NCI-H1092 (cell line): Measurements from ENCODE around the gene CSTB.
"Not testable (repeated sequence)": the region's sequence is repeated elsewhere in the genome, so short reads cannot be mapped to it uniquely, and the experiment has no call there.

Source experiments
- DNase-seq: peaks from one replicate; lab custom pipeline; 2025; lab: John Stamatoyannopoulos, UW

The CSTB gene

GRCh38 chr21:43775795-43776430 is at the start of gene CSTB:
Gene CSTB, minus strand, starts transcription at chr21:43776308. Its CDS starts 39 bp downstream, at chr21:43776269.
- peak; percentile 64 for DNase-seq

GRCh38 chr21:43825242-43825935 is 49.3 kb upstream of the CSTB start:
- no peak for DNase-seq

DNA sequence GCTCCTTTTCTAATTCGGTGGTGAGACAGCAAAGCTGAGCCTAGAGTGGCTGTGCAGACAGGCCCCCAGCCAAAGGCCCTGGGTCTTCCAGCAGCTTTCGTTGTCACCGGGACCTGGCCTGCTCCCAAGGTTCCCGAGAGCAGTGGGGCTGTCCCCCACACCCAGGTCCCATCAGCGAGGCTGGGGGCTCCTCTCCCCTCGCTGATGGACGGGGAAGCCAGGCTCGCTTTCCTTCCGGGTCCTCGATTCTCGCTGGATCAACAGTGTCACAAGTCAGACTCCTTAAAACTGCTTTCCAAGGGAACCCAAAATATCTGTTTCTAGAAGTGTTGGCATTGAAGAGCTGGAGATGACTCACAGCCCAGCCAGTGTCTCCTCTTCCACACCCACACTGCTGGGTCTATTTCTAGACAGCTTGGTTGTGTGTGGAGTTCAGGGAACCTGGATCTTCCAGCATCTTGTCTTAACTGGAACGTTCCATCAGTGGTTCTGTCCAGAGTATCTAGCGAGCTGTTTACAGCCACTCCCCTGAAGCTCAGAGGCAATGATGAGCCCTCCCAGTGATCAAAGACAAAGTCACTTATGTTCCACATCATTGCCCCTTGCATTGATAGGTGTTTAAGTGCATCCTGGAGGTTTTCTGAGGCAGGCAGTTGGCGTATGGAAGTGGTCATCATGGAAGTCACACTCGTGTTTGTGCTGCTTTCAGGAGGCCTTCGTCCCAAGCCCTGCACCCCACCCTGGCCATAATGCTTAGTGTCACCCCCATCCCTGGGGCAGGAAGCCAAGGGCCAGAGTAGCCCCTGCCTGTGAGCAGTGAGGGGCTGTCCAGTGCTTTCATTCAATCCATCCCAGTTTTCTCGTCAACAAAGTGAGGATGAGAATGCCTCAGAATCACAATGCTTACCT is 48.5 kb upstream of the CSTB start:
- DNase-seq = no peak

GRCh38 chr21:43822741-43823140 is 46.6 kb upstream of the CSTB start:
- not testable (repeated sequence) for DNase-seq

DNA sequence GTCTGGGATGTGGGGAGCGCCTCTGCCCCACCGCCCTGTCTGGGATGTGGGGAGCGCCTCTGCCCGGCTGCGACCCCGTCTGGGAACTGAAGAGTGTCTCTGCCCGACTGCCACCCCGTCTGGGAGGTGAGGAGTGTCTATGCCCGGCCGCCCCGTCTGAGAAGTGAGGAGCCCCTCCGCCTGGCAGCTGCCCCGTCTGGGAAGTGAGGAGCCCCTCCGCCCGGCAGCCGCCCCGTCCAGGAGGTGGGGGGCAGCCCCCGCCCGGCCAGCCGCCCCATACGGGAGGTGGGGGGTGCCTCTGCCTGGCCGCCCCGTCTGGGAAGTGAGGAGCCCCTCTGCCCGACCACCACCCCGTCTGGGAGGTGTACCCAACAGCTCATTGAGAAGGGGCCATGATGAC is 46.1 kb upstream of the CSTB start:
- DNase-seq = not testable (repeated sequence)

DNA sequence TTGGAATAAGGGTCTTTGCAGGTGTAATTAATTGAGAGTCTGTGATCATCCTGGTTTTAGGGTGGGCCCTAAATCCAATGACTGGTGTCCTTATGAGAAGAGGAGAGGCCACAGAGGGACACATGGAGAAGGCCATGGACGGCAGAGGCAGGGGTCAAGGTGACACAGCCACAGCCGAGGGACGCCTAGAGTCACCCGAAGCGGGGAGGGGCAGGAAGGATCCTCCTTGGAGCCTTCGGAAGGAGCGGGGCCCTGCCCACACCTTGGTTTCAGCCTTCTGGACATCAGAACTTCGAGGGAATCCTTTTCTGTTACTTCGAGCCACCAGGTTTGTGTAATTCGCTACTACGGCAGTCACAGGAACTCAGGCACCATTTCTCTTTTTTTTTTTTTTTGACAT is 44.4 kb upstream of the CSTB start:
- no peak for DNase-seq

DNA sequence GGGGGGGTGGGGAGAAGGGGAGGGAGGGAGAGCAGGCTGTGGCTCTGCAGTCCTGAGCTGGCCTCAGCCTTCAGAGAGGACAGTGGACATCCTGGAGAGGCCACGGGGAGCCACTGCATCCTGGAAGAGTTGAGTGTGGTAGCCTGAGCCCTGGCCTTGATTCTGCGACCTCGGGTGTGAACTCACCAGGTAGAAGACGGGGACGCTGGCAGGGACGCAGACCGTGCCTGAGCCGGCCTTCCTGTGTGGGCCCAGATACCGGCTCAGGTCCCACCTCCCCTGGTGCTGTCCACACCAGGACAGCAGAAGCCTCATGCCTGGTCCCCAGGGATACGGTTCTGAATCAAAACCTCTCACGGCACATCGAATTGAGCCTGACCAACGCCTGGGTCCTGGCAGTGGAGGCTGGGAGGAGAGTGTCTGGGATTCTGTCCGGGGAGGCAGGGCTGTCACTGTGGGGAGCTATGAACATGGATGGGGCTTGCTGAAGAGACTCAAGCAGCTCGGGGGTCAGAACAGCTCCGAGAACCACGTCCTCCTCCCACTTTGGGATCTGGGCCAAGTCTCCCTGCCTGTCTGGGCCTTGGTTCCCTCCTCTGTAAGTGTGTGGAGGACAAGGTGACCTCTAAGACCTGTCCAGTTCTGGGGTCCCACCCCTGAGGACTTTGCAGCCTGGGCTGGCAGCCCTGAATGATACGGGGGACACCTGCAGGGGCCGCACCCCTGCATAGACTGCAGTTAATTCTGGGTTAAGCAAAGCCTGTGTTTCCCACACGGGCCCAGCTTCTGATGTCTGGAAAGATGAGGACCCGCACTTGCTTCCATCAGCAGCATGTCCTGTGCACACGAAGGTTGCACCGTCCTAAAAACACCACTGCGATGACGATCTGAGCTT is 43.6 kb upstream of the CSTB start:
- no peak for DNase-seq

DNA sequence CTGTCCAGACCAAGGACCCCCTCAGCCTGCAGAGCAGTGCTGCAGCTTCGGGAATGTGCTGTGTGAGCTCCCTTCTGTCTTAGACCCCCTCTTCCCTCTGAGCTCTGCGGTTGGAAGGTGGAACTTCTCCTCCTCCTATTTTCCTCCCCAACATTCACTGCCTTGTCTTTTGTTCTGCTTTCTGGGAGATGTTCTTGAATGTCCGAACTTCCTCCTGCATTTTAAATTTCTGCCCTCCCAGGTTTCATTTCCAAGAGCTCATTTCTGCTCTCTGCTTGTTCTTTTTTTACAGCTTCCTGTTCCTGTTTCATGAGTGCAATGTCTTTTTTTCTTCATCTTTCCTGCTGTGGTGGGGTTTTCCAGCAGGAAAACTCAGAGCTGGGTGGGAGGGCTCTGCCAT is 42.6 kb upstream of the CSTB start:
- DNase-seq = no peak

DNA sequence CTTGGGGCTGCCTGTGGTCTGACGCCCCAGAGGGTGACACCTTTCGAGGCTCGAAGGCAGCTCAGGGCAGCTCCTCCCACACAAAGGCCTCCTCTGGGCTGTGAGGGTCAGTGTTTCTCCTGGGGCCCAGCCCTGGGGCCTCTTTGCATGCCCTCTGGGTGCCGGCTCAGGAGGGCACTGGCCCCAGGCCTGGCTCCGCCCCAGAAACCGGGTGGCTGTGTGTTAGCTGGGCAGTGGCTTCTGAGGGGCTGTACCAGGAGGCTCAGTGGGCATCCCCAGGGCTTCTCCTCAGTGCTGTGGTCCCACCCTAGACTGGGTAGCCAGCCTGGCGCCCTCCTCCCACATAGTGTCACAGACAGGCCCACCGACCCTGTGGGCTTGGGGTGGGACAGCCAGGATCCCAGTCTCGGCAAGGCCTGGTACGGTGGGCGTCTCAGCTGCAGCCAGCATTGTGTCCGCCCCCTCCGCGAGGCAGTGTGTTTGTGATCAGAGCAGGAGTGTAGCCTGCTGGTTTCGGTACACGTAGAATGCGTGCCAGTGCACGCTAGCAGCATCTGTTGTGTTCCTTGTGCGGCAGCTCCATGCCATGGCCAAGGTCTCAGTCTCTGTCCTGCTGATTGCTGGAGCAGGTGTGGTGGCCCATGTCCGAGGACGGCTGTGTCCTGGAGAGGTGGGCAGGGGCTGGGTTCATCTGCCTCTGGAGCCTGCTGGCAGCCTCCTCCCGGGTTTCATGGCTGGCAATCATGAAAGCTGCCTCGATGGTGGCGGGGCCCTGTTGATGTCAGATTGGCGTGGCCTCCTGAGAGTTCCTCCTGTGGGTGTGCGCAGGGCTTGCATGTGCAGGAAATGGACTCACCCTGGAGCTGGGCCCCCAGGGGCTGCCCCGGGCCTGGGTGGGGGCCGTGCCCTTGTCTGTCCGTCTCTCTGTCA is 41.3 kb upstream of the CSTB start:
- DNase-seq = no peak

GRCh38 chr21:43816611-43817071 is 40.5 kb upstream of the CSTB start:
- no peak for DNase-seq

GRCh38 chr21:43815991-43816390 is 39.9 kb upstream of the CSTB start:
- DNase-seq = no peak

DNA sequence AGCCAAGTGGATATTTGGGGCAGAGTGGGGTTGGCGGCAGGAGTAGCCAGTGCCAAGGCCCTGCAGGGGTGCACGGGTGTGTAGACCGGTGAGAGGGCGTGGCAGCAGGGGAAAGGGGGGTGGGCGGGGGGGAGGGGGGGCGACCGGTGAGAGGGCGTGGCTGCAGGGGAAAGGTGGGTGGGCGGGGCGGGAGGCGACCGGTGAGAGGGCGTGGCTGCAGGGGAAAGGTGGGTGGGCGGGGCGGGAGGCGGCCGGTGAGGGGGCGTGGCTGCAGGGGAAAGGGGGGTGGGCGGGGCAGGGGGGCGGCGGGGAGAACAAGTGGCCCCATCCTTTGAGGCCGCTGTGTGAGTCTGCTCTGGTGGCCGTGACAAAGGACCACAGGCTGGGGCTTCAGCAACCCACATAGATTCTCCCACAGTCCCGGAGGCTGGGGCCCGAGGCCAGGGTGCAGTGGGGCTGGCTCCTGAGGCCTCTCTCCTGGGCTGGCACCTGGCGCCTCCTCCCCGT is 39.1 kb upstream of the CSTB start:
- DNase-seq = no peak

DNA sequence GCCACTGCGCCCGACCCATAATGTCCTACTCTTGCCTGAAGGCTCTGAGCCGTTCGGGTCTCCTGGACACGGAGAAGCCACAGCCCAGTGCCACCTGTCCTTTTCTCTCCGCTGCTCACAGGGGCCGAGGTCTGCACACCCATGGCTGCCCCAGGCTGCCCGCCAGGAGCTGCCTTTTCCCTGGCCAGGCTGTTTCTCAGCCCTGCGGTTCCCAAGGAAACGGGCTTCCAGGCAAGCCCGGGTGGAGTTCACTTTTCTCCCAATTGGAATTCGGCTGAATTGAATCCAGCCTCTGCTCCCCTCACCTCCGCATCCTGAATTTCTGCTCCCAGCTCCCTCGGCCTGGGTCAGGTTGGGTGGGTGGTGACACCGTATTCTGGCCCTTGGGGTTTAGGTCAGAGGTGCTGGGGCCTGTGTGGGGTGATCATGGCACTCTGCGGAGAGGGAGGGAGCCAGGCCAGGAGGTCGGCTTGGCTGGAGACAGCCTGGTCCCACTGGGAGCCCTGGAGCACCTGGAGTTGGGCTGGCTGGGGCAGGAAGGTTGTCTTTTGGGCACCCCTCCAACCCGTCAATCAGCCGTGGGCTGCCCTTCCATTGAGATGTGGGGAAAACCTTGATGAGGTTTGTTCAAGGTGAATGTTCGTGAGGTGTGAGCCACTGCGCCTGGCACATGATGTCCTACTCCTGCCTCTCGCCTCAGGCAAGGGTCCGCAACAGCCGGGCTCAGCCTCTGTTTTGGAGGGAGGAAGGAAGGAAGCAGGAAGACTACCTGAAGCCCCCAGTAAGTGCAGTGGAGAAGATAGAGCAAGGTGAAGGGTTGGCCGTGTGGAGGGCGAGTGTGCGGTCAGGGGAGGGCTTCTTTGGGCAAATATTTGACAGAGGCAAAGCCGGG is 38.4 kb upstream of the CSTB start:
- DNase-seq = no peak

DNA sequence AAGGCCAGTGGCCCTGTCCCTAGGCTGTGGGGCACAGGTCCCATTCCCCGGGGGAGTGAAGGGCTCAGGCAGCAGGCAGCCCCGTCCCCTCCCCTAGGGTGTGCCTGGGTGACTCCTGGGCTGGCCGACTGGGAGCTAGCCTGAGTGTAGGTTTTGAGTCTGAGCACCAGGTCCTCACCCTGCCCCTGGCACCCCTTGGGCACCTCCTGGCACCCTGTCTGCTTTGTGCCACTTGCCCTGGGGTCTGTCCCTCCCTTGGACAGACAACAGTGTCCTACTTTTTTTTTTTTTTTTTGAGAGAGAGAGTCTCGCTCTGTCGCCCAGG is 37.5 kb upstream of the CSTB start:
- DNase-seq = no peak

- no peak for DNase-seq
Observed at GRCh38 chr21:43812957-43813655, 37.0 kb upstream of the CSTB start.

GRCh38 chr21:43812139-43812821 is 36.2 kb upstream of the CSTB start:
- DNase-seq = no peak

DNA sequence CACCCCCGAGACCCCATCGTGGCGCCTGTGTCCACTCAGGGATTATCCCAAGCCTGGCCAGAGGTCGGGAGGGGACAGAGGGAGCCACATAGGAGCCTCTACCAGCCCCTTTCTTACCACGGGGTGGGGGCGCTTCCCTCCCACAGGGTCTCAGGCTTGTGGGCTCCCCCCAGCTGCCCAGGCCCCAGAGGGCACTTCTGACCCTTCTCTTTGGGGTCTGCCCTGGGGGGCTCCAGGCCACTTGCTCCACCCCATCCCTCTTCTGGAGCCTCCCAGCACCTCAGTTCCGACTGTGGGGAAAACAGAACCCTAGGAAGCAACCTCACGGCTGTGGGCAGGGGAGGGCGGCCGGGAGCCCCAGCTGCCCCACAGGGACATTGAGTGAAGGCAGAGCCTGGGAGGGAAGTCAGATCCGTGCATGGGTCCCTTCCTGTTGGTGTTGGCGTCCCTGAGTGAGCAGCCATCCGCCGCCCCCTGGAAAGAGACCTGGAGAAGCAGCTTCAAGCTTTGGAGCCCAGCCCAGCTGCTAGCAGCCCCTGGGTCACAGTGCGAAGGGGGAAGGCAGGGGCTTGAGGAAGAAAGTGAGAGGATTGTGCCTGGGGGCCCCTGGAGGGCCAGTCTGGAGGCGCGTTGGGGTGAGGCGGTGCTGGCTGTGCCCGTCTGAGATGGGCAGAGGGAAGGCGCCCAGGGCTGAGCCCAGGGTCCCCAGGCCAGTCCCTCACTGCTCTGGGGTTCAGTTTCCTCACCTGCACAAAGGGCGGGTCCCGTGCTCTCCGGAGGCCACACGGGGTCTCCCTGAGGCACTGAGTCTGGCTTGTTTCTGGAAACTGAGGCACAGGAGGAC is 35.4 kb upstream of the CSTB start:
- DNase-seq = no peak
